Measurements from ENCODE around the gene SMIM14.

The SMIM14 gene

GRCh38 chr4:39613093-39613656 is 25.5 kb downstream of the SMIM14 start:
- TF ChIP-seq CTCF (conservative IDR thresholded peaks at IDR 0.05) = no peak
- H3K27ac ChIP-seq = peak overlapping the region; percentile 16; the same call in 1 of the 2 replicates

- no peak for TF ChIP-seq CTCF (conservative IDR thresholded peaks at IDR 0.05)
- H3K27ac ChIP-seq = no peak overlapping the region
Observed at GRCh38 chr4:39609454-39609931, 29.2 kb downstream of the SMIM14 start.

GRCh38 chr4:39608451-39608850 is 30.2 kb downstream of the SMIM14 start:
- H3K27ac ChIP-seq = no peak overlapping the region
- no peak for TF ChIP-seq CTCF (conservative IDR thresholded peaks at IDR 0.05)

- no peak overlapping the region for H3K27ac ChIP-seq
- TF ChIP-seq CTCF (conservative IDR thresholded peaks at IDR 0.05) = no peak
Observed at GRCh38 chr4:39606747-39607146, 31.9 kb downstream of the SMIM14 start.

- TF ChIP-seq CTCF (conservative IDR thresholded peaks at IDR 0.05) = no peak
- H3K27ac ChIP-seq = no peak overlapping the region
Observed at GRCh38 chr4:39597695-39598381, 40.8 kb downstream of the SMIM14 start.

GRCh38 chr4:39596971-39597370 is 41.7 kb downstream of the SMIM14 start:
- TF ChIP-seq CTCF (conservative IDR thresholded peaks at IDR 0.05) = no peak
- no peak overlapping the region for H3K27ac ChIP-seq

- H3K27ac ChIP-seq = no peak overlapping the region
- peak; percentile 67 for TF ChIP-seq CTCF (conservative IDR thresholded peaks at IDR 0.05)
Observed at GRCh38 chr4:39591290-39591689, 47.4 kb downstream of the SMIM14 start.
